Putamen (tissue), 1 donor: ENCODE results near the gene GGT5.
"Not testable (repeated sequence)": the region's sequence is repeated elsewhere in the genome, so short reads cannot be mapped to it uniquely, and the experiment has no call there.

ENCODE experiments used
- DNase-seq: peaks from one replicate; pipeline ENCODE4 v3.0.0-alpha.2; 2016; ENCODE audit warnings: low spot score

GGT5 gene

GRCh38 chr22:24245030-24245431 lies at the start of gene GGT5:
Gene GGT5, minus strand, starts transcription at chr22:24245082. Its CDS starts 357 bp downstream, at chr22:24244725.
- DNase-seq = not testable (repeated sequence)

- not testable (repeated sequence) for DNase-seq
Measured at GRCh38 chr22:24292202-24292830, 47.4 kb upstream of the GGT5 start.

- no peak for DNase-seq
Measured at GRCh38 chr22:24291515-24292201, 46.8 kb upstream of the GGT5 start.

GRCh38 chr22:24290459-24290858 lies 45.6 kb upstream of the GGT5 start:
- no peak for DNase-seq

GRCh38 chr22:24289741-24290163 lies 44.9 kb upstream of the GGT5 start:
- no peak for DNase-seq

- DNase-seq = no peak
Measured at GRCh38 chr22:24289114-24289513, 44.2 kb upstream of the GGT5 start.

- DNase-seq = not testable (repeated sequence)
Measured at GRCh38 chr22:24287801-24288200, 42.9 kb upstream of the GGT5 start.

- not testable (repeated sequence) for DNase-seq
Measured at GRCh38 chr22:24287212-24287611, 42.3 kb upstream of the GGT5 start.

- no peak for DNase-seq
Measured at GRCh38 chr22:24285245-24285644, 40.4 kb upstream of the GGT5 start.

- no peak for DNase-seq
Measured at GRCh38 chr22:24284747-24285203, 39.9 kb upstream of the GGT5 start.

- no peak for DNase-seq
Measured at GRCh38 chr22:24282401-24282800, 37.5 kb upstream of the GGT5 start.

GRCh38 chr22:24280363-24280762 lies 35.5 kb upstream of the GGT5 start:
- DNase-seq = not testable (repeated sequence)

- DNase-seq = not testable (repeated sequence)
Measured at GRCh38 chr22:24274696-24275405, 30.0 kb upstream of the GGT5 start.

GRCh38 chr22:24273906-24274305 lies 29.0 kb upstream of the GGT5 start:
- not testable (repeated sequence) for DNase-seq

- not testable (repeated sequence) for DNase-seq
Measured at GRCh38 chr22:24273031-24273430, 28.1 kb upstream of the GGT5 start.

GRCh38 chr22:24271386-24271854 lies 26.5 kb upstream of the GGT5 start:
- DNase-seq = no peak

GRCh38 chr22:24270556-24271385 lies 25.9 kb upstream of the GGT5 start, which contains the start of gene SPECC1L:
Gene SPECC1L, plus strand, starts transcription at chr22:24270831. Its CDS starts 31,401 bp downstream, at chr22:24302232.
- DNase-seq = peak; percentile 92

GRCh38 chr22:24266495-24266894 lies 21.6 kb upstream of the GGT5 start:
- DNase-seq = not testable (repeated sequence)

GRCh38 chr22:24265734-24266133 lies 20.9 kb upstream of the GGT5 start:
- no peak for DNase-seq

- not testable (repeated sequence) for DNase-seq
Measured at GRCh38 chr22:24264329-24264896, 19.5 kb upstream of the GGT5 start.

- not testable (repeated sequence) for DNase-seq
Measured at GRCh38 chr22:24263479-24263878, 18.6 kb upstream of the GGT5 start.
